H1 (cell line): ENCODE data around the gene HARS2. TPM values are rescaled to one million over a fixed set of nuclear protein-coding genes. Genes with fewer than 3 reads are reported as not detected.

Experiments used
- TEAD4 ChIP-seq: IDR thresholded peaks from 2 replicates; pipeline ENCODE4 v1.6.1; 2012; ENCODE audit warnings: low read depth, low read length, inconsistent platforms, mixed read lengths
- ZNF274 ChIP-seq: IDR thresholded peaks from 2 replicates; pipeline ENCODE4 v1.7.0; 2012; ENCODE audit warnings: low read length, borderline replicate concordance; ENCODE audit errors: extremely low read depth
- polyA plus RNA-seq, 7 experiments: library from polyadenylated mRNA; depleted of rRNA in 3 of 7; stranded (reverse) in 5 of 7; unstranded in 2 of 7; fragments of >200 nt in 5 of 7; fragments of 200-250 nt in 2 of 7; gene quantifications; 1 replicate in 5 of 7; 2 replicates in 1 of 7; 4 replicates in 1 of 7; pipeline versions ENCODE4 v1.2.1 to v1.2.3, GENCODE V29; 2011 to 2013; ENCODE audit warnings: missing spikeins in 2 of 7, mixed read lengths in 2 of 7
- total RNA-seq: library from RNA; stranded (reverse); fragmentation: NEBNext Ultra II Directional; extraction: Animal tissue kit (Norgen Biotek cat#: 25700); gene quantifications from 2 replicates; pipeline ENCODE4 v1.2.1, GENCODE V29; 2021

Gene HARS2
- total and polyA plus RNA-seq, 2 of the 8 experiments (the other 6 are each of a cell fraction or from before 2014, with no cell fraction given): 16.1 to 23.1 TPM

DNA sequence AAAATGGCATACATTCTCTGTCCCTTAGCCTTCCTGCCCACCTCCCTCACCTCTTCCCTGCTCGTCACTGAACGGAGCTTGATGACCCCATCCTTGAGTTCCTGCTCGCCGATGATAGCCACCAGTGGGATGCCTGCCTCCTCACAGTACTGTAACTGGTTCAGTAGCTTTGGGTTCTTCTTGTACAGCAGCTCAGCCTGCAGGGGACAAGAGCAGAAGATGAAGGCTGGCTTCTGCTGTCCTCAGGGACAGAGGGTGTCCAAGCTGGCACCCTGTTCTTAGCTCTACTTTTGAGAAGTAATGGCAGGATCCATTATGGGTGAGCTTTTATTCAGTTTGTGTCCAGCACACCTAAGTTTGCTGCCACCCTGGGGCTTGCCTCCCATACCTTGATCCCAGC, 16.6 kb upstream of the HARS2 start (continued):
- TF ChIP-seq TEAD4 (no peak), ZNF274 (no peak)
